Measurements from ENCODE around the gene LRIT1. TPM values are rescaled to one million over a fixed set of nuclear protein-coding genes. Genes with fewer than 3 reads are reported as not detected.

LRIT1 gene
- total RNA-seq, 1 experiment from 2014 or later, result not detected

- TF ChIP-seq SOX15 (CRISPR knock-in tag; IDR thresholded peaks at IDR 0.05) (no peak), ARID4B (CRISPR knock-in tag; IDR thresholded peaks at IDR 0.05; ENCODE audit: borderline replicate concordance) (0 out of 2 replicates have a peak, but pooled peaks have one; percentile 2), NR3C1 (CRISPR knock-in tag; conservative IDR thresholded peaks at IDR 0.05; ENCODE audit: low read depth) (0 out of 2 replicates have a peak, but pooled peaks have one; percentile 6), KAT7 (CRISPR knock-in tag; IDR thresholded peaks at IDR 0.05; ENCODE audit: borderline replicate concordance) (0 out of 2 replicates have a peak, but pooled peaks have one; percentile 11)
- CTCF ChIA-PET, result interaction anchor here (0.5 to 3.1 kb wide), 6 partner anchors 9 to 63 kb away, joined by 3 to 19 read pairs (median 6); no protein-coding TSS in a partner anchor
- POLR2A ChIA-PET, result no interaction called here
- H3K4me1 Mint-ChIP-seq, result peaks cover 9% of the 10 kb centered on the region; the same call in 1 of the 2 replicates
- H3K27me3 Mint-ChIP-seq (ENCODE audit: low read depth), result peaks cover 57% of the 10 kb centered on the region
- H3K9me3 Mint-ChIP-seq, result no peaks in the 10 kb centered on the region
- DNase-seq (ENCODE audit: low spot score) (no peak), ATAC-seq (peak; percentile 10; the same call in 1 of the 2 replicates)
- H3K4me3 Mint-ChIP-seq, result peak overlapping the region; percentile 57
- no peaks in the 10 kb centered on the region for H3K36me3 Mint-ChIP-seq
- H3K27ac Mint-ChIP-seq, result no peak overlapping the region
These were observed 47.4 kb downstream of the LRIT1 start for GRCh38 chr10:84193846-84194423.

GRCh38 chr10:84193327-84193726, 48.0 kb downstream of the LRIT1 start:
- H3K27ac Mint-ChIP-seq, result no peak overlapping the region
- ATAC-seq (no peak), DNase-seq (ENCODE audit: low spot score) (no peak)
- TF ChIP-seq CREM (CRISPR knock-in tag; IDR thresholded peaks at IDR 0.05) (no peak), ARID4B (CRISPR knock-in tag; IDR thresholded peaks at IDR 0.05; ENCODE audit: borderline replicate concordance) (no peak), ZNF121 (CRISPR knock-in tag; IDR thresholded peaks at IDR 0.05) (no peak), TEAD4 (CRISPR knock-in tag; IDR thresholded peaks at IDR 0.05) (no peak), ERG (CRISPR knock-in tag; IDR thresholded peaks at IDR 0.05) (no peak), SP1 (CRISPR knock-in tag; conservative IDR thresholded peaks at IDR 0.05) (no peak), SMAD4 (CRISPR knock-in tag; IDR thresholded peaks at IDR 0.05) (no peak), HMGA2 (CRISPR knock-in tag; IDR thresholded peaks at IDR 0.05) (no peak), TP53 (CRISPR knock-in tag; IDR thresholded peaks at IDR 0.05) (no peak), FOXJ3 (CRISPR knock-in tag; IDR thresholded peaks at IDR 0.05; ENCODE audit: borderline replicate concordance) (no peak), AR (CRISPR knock-in tag; IDR thresholded peaks at IDR 0.05) (no peak)
- peaks cover 9% of the 10 kb centered on the region; the same call in 1 of the 2 replicates for H3K4me1 Mint-ChIP-seq
- no peak overlapping the region for H3K4me3 Mint-ChIP-seq
- H3K27me3 Mint-ChIP-seq (ENCODE audit: low read depth), result peaks cover 53% of the 10 kb centered on the region
- no peaks in the 10 kb centered on the region for H3K36me3 Mint-ChIP-seq
- H3K9me3 Mint-ChIP-seq, result no peaks in the 10 kb centered on the region
- POLR2A ChIA-PET, result interaction anchor here (0.6 kb wide), 1 partner anchor 36 kb away, joined by 3 read pairs; no protein-coding TSS in a partner anchor
- CTCF ChIA-PET, result interaction anchor here (1.6 to 3.1 kb wide), 3 partner anchors 44 to 64 kb away, joined by 5 to 19 read pairs (median 10); no protein-coding TSS in a partner anchor
